Nasal cavity respiratory epithelium epithelial cell of viscerocranial mucosa (primary cell): ENCODE data around the gene PCDH11X. TPM values are rescaled to one million over a fixed set of nuclear protein-coding genes. Genes with fewer than 3 reads are reported as not detected.

Experiments used
- total RNA-seq: library from RNA; depleted of rRNA; stranded (reverse); fragments of >200 nt; gene quantifications from 2 replicates; pipeline ENCODE4 v1.2.3, GENCODE V29; 2014

The PCDH11X gene
- total RNA-seq, result not detected in 2 replicates

GRCh38 chrX:91779135-91779534 lies at the start of gene PCDH11X:
TSS of gene PCDH11X (plus strand) at chrX:91779375. CDS start at chrX:91835505, 56,130 bp downstream.

